Prostate gland (tissue), 2 donors: ENCODE results near the gene GLMN. TPM values are rescaled to one million over a fixed set of nuclear protein-coding genes. Genes with fewer than 3 reads are reported as not detected.

Experiments
- DNase-seq: peaks from one replicate; pipeline ENCODE4 v3.0.0-alpha.2; 2019; ENCODE audit warnings: low spot score
- H3K27ac ChIP-seq, 2 donors: fragments of 200-600 bp; sonication (generic); 2 replicates each; pipeline ENCODE4 v1.5.1; 2017 to 2019
- H3K27me3 ChIP-seq: fragments of 200-600 bp; sonication (generic); replicated peaks from 2 replicates; pipeline ENCODE4 v1.5.1; 2019; ENCODE audit not compliant: insufficient read depth
- H3K36me3 ChIP-seq, 2 donors: fragments of 200-600 bp; sonication (generic); 1 replicate in 1 of 2; 2 replicates in 1 of 2; pipeline versions ENCODE4 v1.5.1 to v1.8.1; 2017 to 2019
- H3K4me1 ChIP-seq: fragments of 200-600 bp; sonication (generic); replicated peaks from 2 replicates; pipeline ENCODE4 v1.5.1; 2019
- H3K4me3 ChIP-seq, 2 donors: fragments of 200-600 bp; sonication (generic); 2 replicates each; pipeline ENCODE4 v1.5.1; 2017 to 2019
- H3K9me3 ChIP-seq: fragments of 200-600 bp; sonication (generic); 2 replicates; pipeline ENCODE4 v1.5.1; 2017
- POLR2A ChIP-seq: fragments of 450-650 bp; IDR thresholded peaks from one replicate; pipeline ENCODE4 v1.6.1; 2016; ENCODE audit warnings: antibody characterized with exemption, mild to moderate bottlenecking
- POLR2AphosphoS5 ChIP-seq: sonication (generic); formaldehyde crosslinking; IDR thresholded peaks from one replicate; pipeline ENCODE4 v1.6.1; 2017; ENCODE audit warnings: antibody characterized with exemption
- WGBS: methylation state at CpG from one replicate; pipeline ENCODE4 v1.1.5; 2018; 5-methylcytosine and 5-hydroxymethylcytosine counted together
- intact Hi-C: fragments of 100-400 bp; cut with DNase I; formaldehyde crosslinking; loops from one replicate; pipeline ENCODE4 v1.14.2; 2022
- total RNA-seq, 2 donors: library from RNA; depleted of rRNA; stranded (reverse); fragments of >200 nt; gene quantifications; one replicate each; pipeline ENCODE4 v1.1.0, GENCODE V29; 2016
- TF ChIP-seq, protein P1 (sequence below), 4 experiments: fragments of 200-600 bp in 2 of 4; fragments of 450-650 bp in 2 of 4; sonication (generic) in 2 of 4; IDR thresholded peaks; 1 replicate in 3 of 4; 2 replicates in 1 of 4; pipeline ENCODE4 v1.5.1; 2016 to 2019; ENCODE audit warnings: antibody characterized with exemption in 4 of 4, mild to moderate bottlenecking in 2 of 4, moderate library complexity in 2 of 4

The GLMN gene
- total RNA-seq, 2 donors from 2014 or later: 4.7 to 9.5 TPM

DNA sequence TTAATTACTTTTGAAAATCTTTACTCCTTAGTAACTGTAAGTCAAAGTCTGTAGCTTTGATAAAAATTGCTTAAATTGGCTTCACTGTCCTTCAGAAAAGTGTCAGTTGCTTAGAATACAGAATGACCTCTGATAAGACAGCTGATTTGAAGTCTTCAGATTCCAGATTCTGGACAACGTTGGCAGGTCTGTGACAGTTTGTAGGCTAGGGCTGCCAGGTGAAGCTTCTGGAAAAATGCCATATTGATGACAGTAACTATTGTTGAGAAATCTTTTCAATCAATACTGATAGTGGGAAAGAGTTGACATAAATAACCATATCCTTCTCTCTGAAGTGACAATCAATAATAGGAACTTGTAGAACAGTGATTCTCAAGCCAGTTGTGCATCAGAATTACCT lies 41.4 kb upstream of the GLMN start:
- intact Hi-C loops: no loop called here
- no peaks in the 10 kb centered on the region for H3K4me1 ChIP-seq
- no peak for TF ChIP-seq POLR2A
- TF ChIP-seq POLR2AphosphoS5: no peak
- TF ChIP-seq, protein P1, sequence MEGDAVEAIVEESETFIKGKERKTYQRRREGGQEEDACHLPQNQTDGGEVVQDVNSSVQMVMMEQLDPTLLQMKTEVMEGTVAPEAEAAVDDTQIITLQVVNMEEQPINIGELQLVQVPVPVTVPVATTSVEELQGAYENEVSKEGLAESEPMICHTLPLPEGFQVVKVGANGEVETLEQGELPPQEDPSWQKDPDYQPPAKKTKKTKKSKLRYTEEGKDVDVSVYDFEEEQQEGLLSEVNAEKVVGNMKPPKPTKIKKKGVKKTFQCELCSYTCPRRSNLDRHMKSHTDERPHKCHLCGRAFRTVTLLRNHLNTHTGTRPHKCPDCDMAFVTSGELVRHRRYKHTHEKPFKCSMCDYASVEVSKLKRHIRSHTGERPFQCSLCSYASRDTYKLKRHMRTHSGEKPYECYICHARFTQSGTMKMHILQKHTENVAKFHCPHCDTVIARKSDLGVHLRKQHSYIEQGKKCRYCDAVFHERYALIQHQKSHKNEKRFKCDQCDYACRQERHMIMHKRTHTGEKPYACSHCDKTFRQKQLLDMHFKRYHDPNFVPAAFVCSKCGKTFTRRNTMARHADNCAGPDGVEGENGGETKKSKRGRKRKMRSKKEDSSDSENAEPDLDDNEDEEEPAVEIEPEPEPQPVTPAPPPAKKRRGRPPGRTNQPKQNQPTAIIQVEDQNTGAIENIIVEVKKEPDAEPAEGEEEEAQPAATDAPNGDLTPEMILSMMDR (IDR thresholded peaks at IDR 0.05): no peak
- H3K36me3 ChIP-seq: no peaks in the 10 kb centered on the region
- no peak overlapping the region for H3K4me3 ChIP-seq
- no peaks in the 10 kb centered on the region for H3K27me3 ChIP-seq
- no peak overlapping the region for H3K27ac ChIP-seq
- DNase-seq: no peak
- H3K9me3 ChIP-seq: no peaks in the 10 kb centered on the region
- WGBS: 64% methylated on average over 1 of the region's 1 CpG

DNA sequence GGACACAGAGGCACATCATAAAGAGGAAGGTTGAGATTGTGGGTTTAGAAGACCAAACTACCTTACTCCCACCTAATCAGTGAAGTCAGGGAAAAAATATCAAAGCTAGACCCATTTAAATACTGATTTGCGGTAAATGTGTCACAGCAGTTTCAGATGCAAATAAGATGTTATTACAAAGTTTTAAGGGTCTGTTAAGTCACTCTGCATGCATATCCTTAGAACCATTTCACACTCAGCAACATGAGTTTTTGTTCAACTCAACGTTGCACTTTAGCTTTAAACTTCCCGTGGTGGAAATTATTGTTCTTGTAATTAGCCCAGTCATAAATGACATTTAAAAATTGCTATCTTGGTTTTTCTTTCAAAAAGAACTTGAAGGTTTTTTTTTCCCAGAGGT lies 34.9 kb upstream of the GLMN start:
- intact Hi-C loops: no loop called here
- H3K4me3 ChIP-seq: no peak overlapping the region
- TF ChIP-seq, protein P1 (IDR thresholded peaks at IDR 0.05): no peak
- TF ChIP-seq POLR2AphosphoS5: no peak
- no peak for TF ChIP-seq POLR2A
- H3K36me3 ChIP-seq: no peaks in the 10 kb centered on the region
- WGBS: 66% methylated on average over 3 of the region's 3 CpGs
- no peak overlapping the region for H3K27ac ChIP-seq
- H3K27me3 ChIP-seq: no peaks in the 10 kb centered on the region
- no peaks in the 10 kb centered on the region for H3K4me1 ChIP-seq
- DNase-seq: no peak
- no peaks in the 10 kb centered on the region for H3K9me3 ChIP-seq

DNA sequence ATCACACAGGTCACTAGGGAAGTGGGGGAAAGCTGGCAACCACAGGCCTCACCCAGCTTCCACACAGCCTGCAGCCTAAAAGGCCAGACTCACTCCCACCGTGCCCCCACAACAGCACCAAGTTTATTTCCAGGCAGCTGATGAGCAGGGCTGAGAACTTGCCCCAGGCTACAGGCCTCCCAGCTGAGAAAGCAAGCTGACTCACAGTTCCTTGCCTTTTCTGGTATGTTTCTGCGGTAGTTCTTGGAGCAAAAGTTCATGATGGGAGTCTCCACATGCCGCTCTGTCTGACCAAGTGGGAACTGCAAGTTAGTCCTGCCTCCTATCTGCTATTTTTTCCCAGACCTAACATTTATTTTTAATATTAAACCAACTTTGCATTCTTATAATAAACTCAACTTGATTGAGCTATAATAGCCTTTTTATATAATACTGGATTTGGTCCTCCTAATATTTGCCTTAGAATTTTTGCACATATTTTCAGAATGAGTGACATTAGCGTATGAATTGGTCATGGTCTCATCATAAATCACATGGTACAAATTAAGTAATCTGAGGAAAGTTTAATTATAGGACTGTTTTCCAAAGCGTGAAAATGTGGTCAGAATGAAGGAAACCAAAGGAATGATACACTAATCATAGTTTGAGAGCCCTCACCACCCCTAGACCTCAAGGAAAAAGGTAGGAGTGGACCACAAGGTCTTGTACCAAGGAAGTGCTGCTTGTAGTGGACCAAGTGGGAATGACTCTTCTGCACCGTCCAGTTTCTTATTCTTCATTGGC lies 30.8 kb upstream of the GLMN start:
- Histone ChIP-seq H3K4me3 (no peak overlapping the region), H3K9me3 (no peaks in the 10 kb centered on the region), H3K27me3 (no peaks in the 10 kb centered on the region), H3K27ac (no peak overlapping the region), H3K36me3 (no peaks in the 10 kb centered on the region), H3K4me1 (no peaks in the 10 kb centered on the region)
- DNase-seq: no peak
- TF ChIP-seq, protein P1 (IDR thresholded peaks at IDR 0.05): no peak
- TF ChIP-seq POLR2AphosphoS5 (no peak), POLR2A (no peak)
- 98% methylated on average over 6 of the region's 6 CpGs for WGBS
- intact Hi-C loops: no loop called here

DNA sequence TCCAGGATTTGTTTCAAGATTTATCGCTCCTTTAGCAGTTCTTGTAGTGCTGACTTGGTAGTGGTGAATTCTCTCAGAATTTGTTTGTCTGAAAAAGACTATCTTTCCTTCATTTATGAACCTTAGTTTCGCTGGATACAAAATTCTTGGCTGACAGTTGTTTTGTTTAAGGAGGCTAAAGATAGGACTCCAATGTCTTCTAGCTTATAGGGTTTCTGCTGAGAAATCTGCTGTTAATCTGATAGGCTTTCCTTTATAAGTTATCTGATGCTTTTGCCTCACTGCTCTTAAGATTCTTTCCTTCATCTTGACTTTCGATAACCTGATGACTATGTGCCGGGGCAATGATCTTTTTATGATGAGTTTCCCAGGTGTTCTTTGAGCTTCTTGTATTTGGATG lies 29.0 kb upstream of the GLMN start:
- no peak for DNase-seq
- WGBS: 92% methylated on average over 4 of the region's 4 CpGs
- Histone ChIP-seq H3K27ac (no peak overlapping the region), H3K9me3 (no peaks in the 10 kb centered on the region), H3K36me3 (no peaks in the 10 kb centered on the region), H3K27me3 (no peaks in the 10 kb centered on the region), H3K4me1 (no peaks in the 10 kb centered on the region), H3K4me3 (no peak overlapping the region)
- TF ChIP-seq POLR2AphosphoS5 (no peak), POLR2A (no peak)
- TF ChIP-seq, protein P1 (IDR thresholded peaks at IDR 0.05): no peak
- intact Hi-C loops: no loop called here

DNA sequence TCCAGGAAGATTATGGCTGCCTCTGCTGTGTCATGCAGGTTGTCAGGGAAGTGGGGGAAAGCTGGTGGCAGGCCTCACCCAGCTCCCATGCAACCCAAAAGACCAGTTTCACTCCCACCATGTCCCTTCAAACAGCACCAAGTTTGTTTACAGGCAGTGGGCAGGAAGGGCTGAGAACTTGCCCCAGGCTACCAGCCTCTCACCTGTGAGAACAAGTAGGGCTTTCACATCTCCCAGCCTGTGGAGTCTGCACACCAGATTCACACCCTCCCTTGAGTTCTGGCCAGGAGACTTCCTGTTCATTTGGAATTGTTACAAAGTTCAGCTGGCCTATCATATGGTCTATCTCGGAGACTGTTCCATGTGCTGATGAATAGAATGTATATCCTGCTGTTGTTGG lies 27.9 kb upstream of the GLMN start:
- TF ChIP-seq POLR2A (no peak), POLR2AphosphoS5 (no peak)
- TF ChIP-seq, protein P1 (IDR thresholded peaks at IDR 0.05): no peak
- H3K36me3 ChIP-seq: no peaks in the 10 kb centered on the region
- 100% methylated on average over 1 of the region's 1 CpG for WGBS
- H3K27me3 ChIP-seq: no peaks in the 10 kb centered on the region
- DNase-seq: no peak
- H3K9me3 ChIP-seq: no peaks in the 10 kb centered on the region
- intact Hi-C loops: no loop called here
- H3K4me3 ChIP-seq: no peak overlapping the region
- no peak overlapping the region for H3K27ac ChIP-seq
- no peaks in the 10 kb centered on the region for H3K4me1 ChIP-seq
